Thoracic aorta (tissue), 2 donors: ENCODE data around the gene AGAP5. TPM values are rescaled to one million over a fixed set of nuclear protein-coding genes. Genes with fewer than 3 reads are reported as not detected.
"Not testable (repeated sequence)": the region's sequence is repeated elsewhere in the genome, so short reads cannot be mapped to it uniquely, and the experiment has no call there.

Experiments used
- ATAC-seq: fragments of 150-250 bp; one replicate; pipeline ENCODE4 v1.8.0; 2017; ENCODE audit warnings: low read depth; ENCODE audit not compliant: insufficient number of reproducible peaks, low FRiP score
- DNase-seq: peaks from one replicate; pipeline ENCODE4 v3.0.0-alpha.2; 2020; ENCODE audit warnings: low spot score
- H3K27ac ChIP-seq, 2 donors: fragments of 200-600 bp; sonication (generic); 1 replicate in 1 of 2; 2 replicates in 1 of 2; pipeline ENCODE4 v1.5.1; 2016; ENCODE audit warnings: mild to moderate bottlenecking in 2 of 2, moderate library complexity in 2 of 2
- H3K27me3 ChIP-seq: fragments of 200-600 bp; sonication (generic); replicated peaks from 2 replicates; pipeline ENCODE4 v1.6.0; 2016; ENCODE audit warnings: mild to moderate bottlenecking; ENCODE audit not compliant: insufficient read depth
- H3K36me3 ChIP-seq: fragments of 200-600 bp; sonication (generic); one replicate; pipeline ENCODE4 v1.5.1; 2016
- H3K4me1 ChIP-seq, 2 donors: fragments of 200-600 bp; sonication (generic); 1 replicate in 1 of 2; 2 replicates in 1 of 2; pipeline versions ENCODE4 v1.5.1 to v1.6.0; 2016; ENCODE audit warnings: low read depth in 2 of 2, mild to moderate bottlenecking in 1 of 2; ENCODE audit not compliant: control insufficient read depth in 1 of 2
- H3K4me3 ChIP-seq: fragments of 200-600 bp; sonication (generic); 2 replicates; pipeline ENCODE4 v1.5.1; 2016; ENCODE audit warnings: mild to moderate bottlenecking
- H3K9me3 ChIP-seq: fragments of 200-600 bp; sonication (generic); 2 replicates; pipeline ENCODE4 v1.5.1; 2016
- total RNA-seq, 2 donors: library from RNA; depleted of rRNA; stranded (reverse); fragments of >200 nt; gene quantifications; one replicate each; pipeline versions ENCODE4 v1.1.0 to v1.2.3, GENCODE V29; 2016
- TF ChIP-seq, protein P1 (sequence below): fragments of 200-600 bp; sonication (generic); IDR thresholded peaks from one replicate; pipeline ENCODE4 v1.5.1; 2019; ENCODE audit warnings: antibody characterized with exemption

AGAP5 gene
- total RNA-seq, 2 donors from 2014 or later, result 4.5 to 10.9 TPM

DNA sequence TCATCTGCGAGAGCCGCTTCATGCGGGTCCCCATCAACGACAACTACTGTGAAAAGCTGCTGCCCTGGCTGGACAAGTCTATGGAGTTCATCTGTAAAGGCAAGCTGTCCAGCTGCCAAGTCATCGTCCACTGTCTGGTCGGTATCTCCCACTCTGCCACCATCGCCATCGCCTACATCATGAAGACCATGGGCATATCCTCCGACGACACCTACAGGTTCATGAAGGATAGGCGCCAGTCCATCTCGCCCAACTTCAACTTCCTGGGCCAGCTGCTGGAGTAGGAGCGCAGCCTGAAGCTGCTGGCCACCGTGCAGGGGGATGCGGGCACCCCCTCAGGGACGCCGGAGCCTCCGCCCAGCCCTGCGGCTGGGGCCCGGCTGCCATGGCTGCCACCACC, 34.5 kb upstream of the AGAP5 start:
- DNase-seq (no peak), ATAC-seq (no peak)
- TF ChIP-seq, protein P1, sequence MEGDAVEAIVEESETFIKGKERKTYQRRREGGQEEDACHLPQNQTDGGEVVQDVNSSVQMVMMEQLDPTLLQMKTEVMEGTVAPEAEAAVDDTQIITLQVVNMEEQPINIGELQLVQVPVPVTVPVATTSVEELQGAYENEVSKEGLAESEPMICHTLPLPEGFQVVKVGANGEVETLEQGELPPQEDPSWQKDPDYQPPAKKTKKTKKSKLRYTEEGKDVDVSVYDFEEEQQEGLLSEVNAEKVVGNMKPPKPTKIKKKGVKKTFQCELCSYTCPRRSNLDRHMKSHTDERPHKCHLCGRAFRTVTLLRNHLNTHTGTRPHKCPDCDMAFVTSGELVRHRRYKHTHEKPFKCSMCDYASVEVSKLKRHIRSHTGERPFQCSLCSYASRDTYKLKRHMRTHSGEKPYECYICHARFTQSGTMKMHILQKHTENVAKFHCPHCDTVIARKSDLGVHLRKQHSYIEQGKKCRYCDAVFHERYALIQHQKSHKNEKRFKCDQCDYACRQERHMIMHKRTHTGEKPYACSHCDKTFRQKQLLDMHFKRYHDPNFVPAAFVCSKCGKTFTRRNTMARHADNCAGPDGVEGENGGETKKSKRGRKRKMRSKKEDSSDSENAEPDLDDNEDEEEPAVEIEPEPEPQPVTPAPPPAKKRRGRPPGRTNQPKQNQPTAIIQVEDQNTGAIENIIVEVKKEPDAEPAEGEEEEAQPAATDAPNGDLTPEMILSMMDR, result no peak
- Histone ChIP-seq H3K36me3 (peaks cover 9% of the 10 kb centered on the region), H3K27ac (no peak overlapping the region), H3K4me1 (peaks cover 13 to 35% of the 10 kb centered on the region in 2 donors), H3K9me3 (no peaks in the 10 kb centered on the region), H3K4me3 (no peak overlapping the region), H3K27me3 (no peaks in the 10 kb centered on the region)

DNA sequence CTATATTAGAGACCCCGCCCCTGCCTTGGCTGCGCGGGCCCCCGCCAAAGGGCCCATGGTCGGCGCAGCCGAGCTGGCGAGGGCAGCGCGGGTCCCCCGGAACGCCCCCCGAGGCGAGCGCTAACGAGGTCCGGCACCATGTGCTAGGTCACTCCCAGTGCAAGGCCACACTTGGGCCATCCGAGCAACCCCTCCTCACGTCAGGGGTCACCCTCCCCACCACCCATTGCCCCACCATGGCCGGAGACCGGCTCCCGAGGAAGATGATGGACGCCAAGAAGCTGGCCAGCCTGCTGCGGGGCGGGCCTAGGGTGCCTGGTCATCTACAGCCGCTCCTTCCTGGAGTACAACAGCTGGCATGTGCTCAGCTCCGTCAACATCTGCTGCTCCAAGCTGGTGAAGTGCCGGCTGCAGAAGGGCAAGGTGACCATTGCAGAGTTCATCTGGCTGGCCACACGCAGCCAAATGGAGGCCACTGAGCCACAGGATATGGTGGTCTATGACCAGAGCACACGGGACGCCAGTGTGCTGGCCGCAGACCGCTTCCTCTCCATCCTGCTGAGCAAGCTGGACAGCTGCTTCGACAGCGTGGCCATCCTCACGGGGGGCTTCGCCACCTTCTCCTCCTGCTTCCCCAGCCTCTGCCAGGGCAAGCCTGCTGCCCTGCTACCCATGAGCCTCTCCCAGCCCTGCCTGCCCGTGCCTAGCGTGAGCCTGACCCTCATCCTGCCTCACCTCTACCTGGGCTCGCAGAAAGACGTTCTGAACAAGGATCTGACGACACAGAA, 33.9 kb upstream of the AGAP5 start:
- Histone ChIP-seq H3K4me1 (peaks cover 13 to 35% of the 10 kb centered on the region in 2 donors), H3K27me3 (no peaks in the 10 kb centered on the region), H3K9me3 (no peaks in the 10 kb centered on the region), H3K4me3 (peak overlapping the region; percentile 98), H3K27ac (peak overlapping the region; percentile 82 to 90), H3K36me3 (peaks cover 11% of the 10 kb centered on the region)
- DNase-seq, result no peak
- TF ChIP-seq, protein P1, result no peak
- no peak for ATAC-seq

DNA sequence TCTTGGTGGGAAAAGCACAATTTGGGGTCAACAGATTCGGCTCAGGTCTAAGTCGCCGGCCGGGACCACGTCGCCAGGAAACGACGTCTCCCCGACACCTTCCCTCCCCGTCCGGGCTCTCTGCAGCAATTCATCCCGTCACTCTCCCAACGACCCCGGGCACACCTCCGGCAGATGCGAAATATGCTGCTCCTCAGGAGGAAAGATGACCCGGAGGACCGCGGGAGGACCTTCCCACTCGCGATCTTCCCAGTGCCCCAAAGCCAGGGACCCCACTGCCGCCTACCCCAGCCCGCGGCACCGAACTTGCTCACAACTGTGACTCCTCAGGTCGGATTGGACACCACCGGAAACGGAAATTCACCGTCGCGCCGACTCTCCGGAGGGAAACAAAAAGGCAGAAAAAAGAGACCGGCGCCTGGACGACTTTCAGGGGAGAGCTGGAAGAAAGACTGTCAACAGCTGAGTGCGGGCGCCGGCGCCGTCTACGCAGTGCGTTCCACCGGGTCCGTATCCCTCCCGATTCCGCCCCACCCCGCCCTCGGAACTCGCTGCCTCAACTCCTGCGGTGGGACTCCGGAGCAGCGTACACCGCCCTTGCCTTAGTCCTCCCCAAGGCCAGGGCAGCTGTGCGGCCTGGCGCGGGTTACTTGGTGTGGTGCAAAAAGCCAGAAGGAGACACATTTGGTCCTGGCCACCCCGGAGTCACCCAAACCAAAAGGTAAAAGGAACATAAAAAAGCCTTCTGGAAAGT, 32.4 kb upstream of the AGAP5 start:
- peaks cover 13 to 35% of the 10 kb centered on the region in 2 donors for H3K4me1 ChIP-seq
- ATAC-seq (peak; percentile 84), DNase-seq (peak; percentile 52)
- peak overlapping the region; percentile 98 for H3K4me3 ChIP-seq
- H3K9me3 ChIP-seq, result no peaks in the 10 kb centered on the region
- no peaks in the 10 kb centered on the region for H3K27me3 ChIP-seq
- peaks cover 19% of the 10 kb centered on the region for H3K36me3 ChIP-seq
- H3K27ac ChIP-seq, result peak overlapping the region; percentile 82 to 90
- TF ChIP-seq, protein P1, result no peak

DNA sequence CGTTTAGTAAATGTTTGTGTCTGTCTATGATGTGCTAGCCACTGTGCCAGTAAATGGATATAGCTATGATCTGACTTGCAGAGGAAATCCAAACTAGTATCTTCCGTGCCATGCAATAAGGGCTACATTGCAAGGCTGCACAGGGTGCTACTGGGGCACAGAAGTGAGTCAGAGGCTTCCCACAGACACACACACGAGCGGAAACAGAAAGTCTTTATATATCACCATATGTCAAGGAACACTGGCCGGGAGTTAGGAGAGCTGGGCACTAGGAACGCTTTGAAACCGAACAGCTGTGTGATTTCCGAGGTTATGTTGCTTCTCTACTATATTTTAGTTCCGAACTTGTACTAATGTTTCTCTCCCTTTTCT, 31.9 kb upstream of the AGAP5 start:
- H3K4me1 ChIP-seq, result peaks cover 13 to 33% of the 10 kb centered on the region in 2 donors
- H3K4me3 ChIP-seq, result peak overlapping the region; percentile 98
- H3K36me3 ChIP-seq, result peaks cover 19% of the 10 kb centered on the region
- ATAC-seq, H3K9me3 ChIP-seq, DNase-seq, H3K27me3 ChIP-seq: not testable (repeated sequence)
- peak overlapping the region; percentile 82 to 90 for H3K27ac ChIP-seq

DNA sequence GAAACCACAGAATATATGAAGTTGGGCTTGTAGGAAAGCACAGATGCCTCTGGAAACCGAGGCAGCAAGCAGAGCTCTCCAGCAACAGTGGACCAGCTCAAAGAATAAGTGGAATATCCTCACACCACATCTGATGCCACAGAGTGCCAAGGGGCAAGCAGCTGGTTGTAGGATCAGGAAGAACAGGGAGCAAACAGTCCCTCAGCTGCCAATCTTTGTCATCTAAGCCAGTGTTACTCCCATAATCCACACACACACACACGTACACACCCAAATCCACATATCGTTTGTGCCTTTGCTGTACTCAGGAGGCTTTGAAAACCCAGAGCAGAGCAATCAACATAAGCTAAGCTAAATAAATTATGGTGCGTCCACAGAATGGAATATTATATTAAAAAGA, 25.6 kb upstream of the AGAP5 start:
- DNase-seq (no peak), ATAC-seq (no peak)
- no peaks in the 10 kb centered on the region for H3K27me3 ChIP-seq
- H3K9me3 ChIP-seq, result no peaks in the 10 kb centered on the region
- H3K4me3 ChIP-seq, result no peak overlapping the region
- H3K4me1 ChIP-seq, result peaks cover 0 to 2% of the 10 kb centered on the region in 2 donors
- peaks cover 27% of the 10 kb centered on the region for H3K36me3 ChIP-seq
- TF ChIP-seq, protein P1, result no peak
- H3K27ac ChIP-seq, result no peak overlapping the region

DNA sequence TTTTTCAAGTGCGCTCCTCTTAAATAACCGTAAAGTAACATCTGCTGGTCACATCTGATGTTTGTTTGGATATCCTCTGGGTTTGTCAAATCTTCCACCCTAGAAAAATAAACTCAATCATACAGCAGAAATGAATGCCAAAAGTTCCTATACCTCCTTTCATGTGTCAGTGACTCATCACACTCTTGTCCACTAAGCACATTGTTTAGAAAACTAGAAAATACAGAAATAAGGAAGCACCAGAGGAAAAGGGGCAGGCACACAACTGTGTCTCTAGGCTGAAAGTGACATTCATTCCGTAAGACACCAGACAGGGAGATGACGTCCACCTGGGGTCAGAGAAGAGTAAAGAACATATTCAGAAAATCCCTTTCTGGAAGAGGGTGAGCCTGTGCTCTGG, 22.7 kb upstream of the AGAP5 start:
- H3K27ac ChIP-seq, H3K4me3 ChIP-seq, H3K4me1 ChIP-seq, H3K27me3 ChIP-seq, DNase-seq, ATAC-seq, H3K9me3 ChIP-seq: not testable (repeated sequence)
- peaks cover 31% of the 10 kb centered on the region for H3K36me3 ChIP-seq
